Body of pancreas (tissue), 4 donors: ENCODE results near the gene KCNH1.

ENCODE experiments used
- POLR2A ChIP-seq, 3 donors: fragments of 450-650 bp; IDR thresholded peaks; one replicate each; pipeline ENCODE4 v1.6.1; 2016; ENCODE audit warnings: antibody characterized with exemption in 3 of 3, mild to moderate bottlenecking in 2 of 3
- TF ChIP-seq, protein P1 (sequence below), 7 experiments: fragments of 450-650 bp in 4 of 7; fragments of 200-600 bp in 3 of 7; sonication (generic) in 3 of 7; IDR thresholded peaks; one replicate each; pipeline ENCODE4 v1.5.1; 2016 to 2019; ENCODE audit warnings: antibody characterized with exemption in 7 of 7

GRCh38 chr1:210822241-210822640, 311.7 kb downstream of the KCNH1 start:
- TF ChIP-seq, protein P1, sequence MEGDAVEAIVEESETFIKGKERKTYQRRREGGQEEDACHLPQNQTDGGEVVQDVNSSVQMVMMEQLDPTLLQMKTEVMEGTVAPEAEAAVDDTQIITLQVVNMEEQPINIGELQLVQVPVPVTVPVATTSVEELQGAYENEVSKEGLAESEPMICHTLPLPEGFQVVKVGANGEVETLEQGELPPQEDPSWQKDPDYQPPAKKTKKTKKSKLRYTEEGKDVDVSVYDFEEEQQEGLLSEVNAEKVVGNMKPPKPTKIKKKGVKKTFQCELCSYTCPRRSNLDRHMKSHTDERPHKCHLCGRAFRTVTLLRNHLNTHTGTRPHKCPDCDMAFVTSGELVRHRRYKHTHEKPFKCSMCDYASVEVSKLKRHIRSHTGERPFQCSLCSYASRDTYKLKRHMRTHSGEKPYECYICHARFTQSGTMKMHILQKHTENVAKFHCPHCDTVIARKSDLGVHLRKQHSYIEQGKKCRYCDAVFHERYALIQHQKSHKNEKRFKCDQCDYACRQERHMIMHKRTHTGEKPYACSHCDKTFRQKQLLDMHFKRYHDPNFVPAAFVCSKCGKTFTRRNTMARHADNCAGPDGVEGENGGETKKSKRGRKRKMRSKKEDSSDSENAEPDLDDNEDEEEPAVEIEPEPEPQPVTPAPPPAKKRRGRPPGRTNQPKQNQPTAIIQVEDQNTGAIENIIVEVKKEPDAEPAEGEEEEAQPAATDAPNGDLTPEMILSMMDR (IDR thresholded peaks at IDR 0.05): no peak
- no peak for TF ChIP-seq POLR2A (IDR thresholded peaks at IDR 0.05)
